Stimulated activated memory B cell treated with anti-CD40 and anti-IgM and Interleukin-4, amounts not matched to agents 10 μg/mL and 1 μg/mL and 100 μg/mL, for 72 hours (primary cell): Measurements from ENCODE around the gene ABCC6.
"Not testable (repeated sequence)": the region's sequence is repeated elsewhere in the genome, so short reads cannot be mapped to it uniquely, and the experiment has no call there.

Experiments used
- ATAC-seq: fragments of 150-1000 bp; cut with Tn5 transposase; 2 replicates; pipeline ENCODE4 v1.10.0; 2021
- H3K27ac Mint-ChIP-seq: one replicate; pipeline ENCODE4 v1.8.0; 2022; ENCODE audit warnings: mild to moderate bottlenecking, mixed read lengths
- H3K27me3 Mint-ChIP-seq: one replicate; pipeline ENCODE4 v1.8.0; 2022; ENCODE audit warnings: mixed read lengths
- H3K36me3 Mint-ChIP-seq: one replicate; pipeline ENCODE4 v1.8.0; 2022; ENCODE audit warnings: mixed read lengths
- H3K4me1 Mint-ChIP-seq: one replicate; pipeline ENCODE4 v1.8.0; 2022; ENCODE audit warnings: mixed read lengths
- H3K4me3 Mint-ChIP-seq: one replicate; pipeline ENCODE4 v1.8.0; 2022; ENCODE audit warnings: mild to moderate bottlenecking, moderate library complexity, mixed read lengths
- H3K9me3 Mint-ChIP-seq: one replicate; pipeline ENCODE4 v1.8.0; 2022; ENCODE audit warnings: mixed read lengths

ABCC6 gene

GRCh38 chr16:16222850-16223661, at the start of gene ABCC6:
TSS of gene ABCC6 (minus strand) at chr16:16223494. CDS start at chr16:16223434, 60 bp downstream.
- H3K4me3 Mint-ChIP-seq, H3K36me3 Mint-ChIP-seq, H3K27ac Mint-ChIP-seq, H3K4me1 Mint-ChIP-seq, H3K9me3 Mint-ChIP-seq, H3K27me3 Mint-ChIP-seq: not testable (repeated sequence)
- peak; percentile 46 for ATAC-seq

GRCh38 chr16:16272573-16273221, 49.4 kb upstream of the ABCC6 start:
- H3K4me3 Mint-ChIP-seq, H3K27me3 Mint-ChIP-seq, H3K9me3 Mint-ChIP-seq, ATAC-seq, H3K4me1 Mint-ChIP-seq, H3K27ac Mint-ChIP-seq: not testable (repeated sequence)
- peaks cover 14% of the 10 kb centered on the region for H3K36me3 Mint-ChIP-seq

GRCh38 chr16:16271658-16272057, 48.4 kb upstream of the ABCC6 start:
- H3K4me3 Mint-ChIP-seq, ATAC-seq, H3K27me3 Mint-ChIP-seq, H3K4me1 Mint-ChIP-seq, H3K27ac Mint-ChIP-seq, H3K9me3 Mint-ChIP-seq: not testable (repeated sequence)
- H3K36me3 Mint-ChIP-seq = peaks cover 20% of the 10 kb centered on the region

- ATAC-seq, H3K9me3 Mint-ChIP-seq, H3K4me3 Mint-ChIP-seq, H3K27me3 Mint-ChIP-seq, H3K4me1 Mint-ChIP-seq, H3K27ac Mint-ChIP-seq: not testable (repeated sequence)
- H3K36me3 Mint-ChIP-seq = peaks cover 20% of the 10 kb centered on the region
Observed at GRCh38 chr16:16268185-16268808, 45.0 kb upstream of the ABCC6 start.

DNA sequence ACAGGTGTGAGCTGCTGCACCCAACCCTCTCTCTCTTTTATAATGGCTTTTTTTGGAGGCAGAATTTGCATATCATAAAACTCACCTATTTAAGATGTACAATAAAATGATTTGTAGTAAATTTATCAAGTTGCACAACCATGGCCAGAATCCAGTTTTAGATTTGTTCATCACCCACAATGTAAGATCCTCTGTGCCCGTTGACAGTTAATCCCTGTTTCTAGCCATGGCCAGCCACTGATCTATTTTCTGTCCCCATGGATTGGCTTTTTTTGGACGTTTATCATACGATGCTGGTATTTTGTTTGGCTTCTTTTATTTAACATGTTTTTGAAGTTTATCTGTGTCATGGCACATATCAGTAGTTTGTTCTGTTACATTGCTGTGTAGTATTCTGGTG, 44.4 kb upstream of the ABCC6 start:
- ATAC-seq, H3K9me3 Mint-ChIP-seq, H3K4me3 Mint-ChIP-seq, H3K4me1 Mint-ChIP-seq, H3K27ac Mint-ChIP-seq, H3K27me3 Mint-ChIP-seq: not testable (repeated sequence)
- peaks cover 20% of the 10 kb centered on the region for H3K36me3 Mint-ChIP-seq

DNA sequence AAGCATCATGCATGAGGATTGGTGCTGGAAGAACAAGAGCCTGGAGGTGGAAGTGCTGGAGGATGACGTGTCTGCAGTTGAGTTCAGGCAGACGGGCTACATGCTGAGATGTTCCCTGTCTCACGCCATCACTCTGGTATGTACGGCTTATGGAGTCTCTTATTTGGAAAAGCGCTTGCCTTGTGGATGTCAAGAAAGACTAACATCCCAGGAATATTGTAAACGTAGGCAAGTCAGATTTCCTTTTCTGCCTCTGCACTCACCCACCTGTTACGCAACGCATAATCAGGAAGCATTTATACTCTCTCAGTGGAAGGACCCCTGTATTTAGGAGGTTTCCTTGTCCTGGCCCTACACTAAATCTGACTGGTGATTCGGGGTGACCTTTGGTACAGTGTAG, 41.8 kb upstream of the ABCC6 start:
- not testable (repeated sequence) for ATAC-seq, H3K27ac Mint-ChIP-seq, H3K9me3 Mint-ChIP-seq, H3K27me3 Mint-ChIP-seq, H3K4me1 Mint-ChIP-seq, H3K4me3 Mint-ChIP-seq
- peaks cover 20% of the 10 kb centered on the region for H3K36me3 Mint-ChIP-seq

- not testable (repeated sequence) for H3K4me1 Mint-ChIP-seq, H3K27me3 Mint-ChIP-seq, ATAC-seq, H3K27ac Mint-ChIP-seq, H3K4me3 Mint-ChIP-seq, H3K9me3 Mint-ChIP-seq
- peaks cover 19% of the 10 kb centered on the region for H3K36me3 Mint-ChIP-seq
Observed at GRCh38 chr16:16263947-16264346, 40.7 kb upstream of the ABCC6 start.

GRCh38 chr16:16262954-16263555, 39.8 kb upstream of the ABCC6 start:
- not testable (repeated sequence) for H3K9me3 Mint-ChIP-seq, H3K27ac Mint-ChIP-seq, H3K27me3 Mint-ChIP-seq, ATAC-seq, H3K4me1 Mint-ChIP-seq, H3K4me3 Mint-ChIP-seq
- peaks cover 14% of the 10 kb centered on the region for H3K36me3 Mint-ChIP-seq

DNA sequence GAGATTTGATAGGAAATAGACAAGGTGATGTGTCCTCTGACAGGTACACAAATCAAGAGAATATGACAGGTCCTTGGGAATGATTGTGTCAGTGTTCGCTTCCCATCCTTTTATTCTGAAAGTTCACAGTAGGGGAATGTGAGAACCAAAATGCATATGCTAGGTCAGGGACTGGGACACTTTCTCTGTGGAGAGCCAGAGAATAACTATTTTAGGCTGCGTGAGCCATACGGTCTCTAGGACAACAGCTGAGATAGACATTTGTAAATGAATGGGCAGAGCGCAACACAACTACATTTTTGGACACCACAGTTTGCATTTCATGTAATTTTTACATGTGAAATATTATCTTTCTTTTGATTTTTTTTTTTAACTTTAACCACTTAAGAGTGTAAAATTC, 36.7 kb upstream of the ABCC6 start:
- not testable (repeated sequence) for H3K27ac Mint-ChIP-seq, H3K27me3 Mint-ChIP-seq, H3K4me1 Mint-ChIP-seq, ATAC-seq, H3K9me3 Mint-ChIP-seq, H3K4me3 Mint-ChIP-seq
- H3K36me3 Mint-ChIP-seq = peaks cover 14% of the 10 kb centered on the region

DNA sequence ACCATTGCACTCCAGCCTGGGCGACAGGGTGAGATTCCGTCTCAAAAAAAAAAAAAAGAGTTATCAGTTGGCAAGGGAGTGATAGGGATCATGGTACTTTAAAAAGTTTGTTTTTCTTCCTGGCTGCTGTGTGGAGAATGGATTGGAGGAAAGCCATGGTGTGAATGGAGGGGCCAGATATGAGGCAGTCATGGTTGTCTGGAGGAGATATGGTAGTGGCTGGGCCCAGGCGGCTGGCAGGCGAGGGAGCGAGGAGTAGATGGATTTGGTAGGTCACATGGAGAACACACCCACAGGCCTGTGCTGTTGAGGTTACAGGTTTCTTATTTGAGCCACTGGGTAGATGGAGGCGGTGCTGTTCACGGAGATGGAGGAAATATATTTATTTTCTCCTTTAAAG, 35.5 kb upstream of the ABCC6 start:
- H3K4me3 Mint-ChIP-seq, H3K4me1 Mint-ChIP-seq, ATAC-seq, H3K27ac Mint-ChIP-seq, H3K9me3 Mint-ChIP-seq, H3K27me3 Mint-ChIP-seq: not testable (repeated sequence)
- peaks cover 21% of the 10 kb centered on the region for H3K36me3 Mint-ChIP-seq

- H3K4me1 Mint-ChIP-seq, H3K27ac Mint-ChIP-seq, H3K27me3 Mint-ChIP-seq, ATAC-seq, H3K9me3 Mint-ChIP-seq, H3K4me3 Mint-ChIP-seq: not testable (repeated sequence)
- H3K36me3 Mint-ChIP-seq = peaks cover 21% of the 10 kb centered on the region
Observed at GRCh38 chr16:16257301-16257923, 34.1 kb upstream of the ABCC6 start.

DNA sequence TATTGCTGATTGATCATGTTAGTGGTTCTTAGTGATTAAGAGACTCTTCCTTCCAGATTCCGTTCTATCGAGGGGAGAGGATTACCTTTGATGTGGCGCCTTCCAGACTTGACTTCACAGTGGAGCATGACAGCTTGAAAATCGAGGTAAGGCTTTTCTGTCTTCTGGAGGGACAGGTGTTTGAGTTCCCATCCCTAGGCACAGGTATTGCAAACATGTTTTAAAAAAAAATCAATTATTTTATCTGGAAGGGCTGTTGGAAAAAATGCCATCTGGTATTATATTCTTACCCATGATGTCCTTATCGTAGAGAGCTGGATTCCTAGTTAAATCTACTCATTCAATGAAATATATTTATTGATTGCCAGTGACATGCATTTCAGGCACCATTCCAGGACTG, 29.1 kb upstream of the ABCC6 start:
- not testable (repeated sequence) for H3K9me3 Mint-ChIP-seq, H3K4me1 Mint-ChIP-seq, H3K27me3 Mint-ChIP-seq, H3K4me3 Mint-ChIP-seq, ATAC-seq, H3K27ac Mint-ChIP-seq
- H3K36me3 Mint-ChIP-seq = peaks cover 11% of the 10 kb centered on the region

DNA sequence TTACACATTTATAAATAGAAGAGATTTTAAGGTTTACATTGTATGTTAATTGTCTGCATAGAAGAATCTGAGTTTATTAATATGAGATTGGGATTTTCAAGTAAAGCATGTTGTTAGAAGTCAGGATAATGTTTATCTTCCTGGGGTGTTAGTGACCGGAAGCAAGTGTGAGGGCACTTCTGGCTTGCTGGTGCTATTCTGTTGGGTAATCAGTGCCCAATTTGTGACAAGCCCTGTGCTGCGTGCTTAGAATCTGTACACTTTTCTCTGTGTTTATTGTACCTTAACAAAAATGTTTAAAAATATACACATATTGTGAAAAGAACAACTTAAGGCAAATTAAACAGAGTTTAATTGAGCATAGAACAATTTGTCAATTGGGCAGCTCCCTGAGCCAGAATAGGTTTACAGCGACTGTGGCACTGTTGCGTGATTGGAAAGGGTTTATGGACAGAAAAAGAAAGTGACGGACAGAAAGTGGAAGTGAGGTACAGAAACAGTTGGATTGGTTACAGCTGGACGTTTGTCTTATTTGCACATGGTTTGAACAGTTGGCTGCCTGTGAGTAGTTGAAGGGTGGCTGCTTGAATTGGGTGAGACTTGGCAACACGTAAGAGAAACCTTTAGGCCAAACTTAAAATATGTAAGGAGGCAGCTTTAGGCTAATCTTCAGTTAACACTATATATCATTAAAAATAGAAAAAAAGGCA, 26.5 kb upstream of the ABCC6 start:
- H3K27ac Mint-ChIP-seq, H3K9me3 Mint-ChIP-seq, H3K4me1 Mint-ChIP-seq, ATAC-seq, H3K27me3 Mint-ChIP-seq, H3K36me3 Mint-ChIP-seq, H3K4me3 Mint-ChIP-seq: not testable (repeated sequence)

DNA sequence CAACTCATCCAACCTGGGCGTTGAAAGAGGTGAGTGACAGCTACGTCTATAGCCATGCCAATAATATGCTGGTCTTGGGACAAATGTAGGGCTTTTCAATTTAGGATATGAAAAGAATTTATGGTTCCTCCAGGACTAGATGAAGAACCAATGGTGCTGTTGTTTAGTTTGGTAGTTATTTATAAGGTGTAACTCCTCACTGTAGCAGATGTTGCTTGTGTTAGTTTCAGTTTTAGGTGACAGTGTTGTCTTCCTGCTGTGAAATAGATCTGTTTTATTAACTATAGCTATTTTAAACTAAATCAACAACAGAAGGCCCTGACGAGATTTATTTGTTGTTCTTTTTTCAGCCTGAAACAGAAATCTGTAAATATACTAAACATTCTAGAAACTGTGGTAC, 24.1 kb upstream of the ABCC6 start:
- H3K27ac Mint-ChIP-seq, H3K4me3 Mint-ChIP-seq, H3K4me1 Mint-ChIP-seq, H3K9me3 Mint-ChIP-seq, H3K36me3 Mint-ChIP-seq, H3K27me3 Mint-ChIP-seq, ATAC-seq: not testable (repeated sequence)
